Left lung (tissue), 10 donors: ENCODE data around the gene INPP5A. TPM values are rescaled to one million over a fixed set of nuclear protein-coding genes. Genes with fewer than 3 reads are reported as not detected.

Experiments
- ATAC-seq: fragments of 200-7000 bp; cut with Tn5 transposase; one replicate; pipeline ENCODE4 v1.9.1; 2020; ENCODE audit warnings: moderate library complexity
- DNase-seq, 4 donors: peaks; one replicate each; pipeline ENCODE4 v3.0.0-alpha.2; 2013 to 2020
- H3K27ac ChIP-seq, 2 donors: fragments of 200-600 bp; sonication (generic) in 1 of 2; one replicate each; pipeline versions ENCODE4 v1.5.0 to v1.8.0; 2020 to 2021
- H3K27me3 ChIP-seq, 2 donors: fragments of 200-600 bp; sonication (generic) in 1 of 2; one replicate each; pipeline versions ENCODE4 v1.5.0 to v1.8.0; 2020 to 2021
- H3K36me3 ChIP-seq, 2 donors: fragments of 200-600 bp; sonication (generic) in 1 of 2; one replicate each; pipeline versions ENCODE4 v1.5.0 to v1.8.0; 2020 to 2021
- H3K4me1 ChIP-seq, 2 donors: fragments of 200-600 bp; one replicate each; pipeline ENCODE4 v1.8.0; 2021
- H3K4me3 ChIP-seq, 2 donors: fragments of 200-600 bp; sonication (generic) in 1 of 2; one replicate each; pipeline versions ENCODE4 v1.5.0 to v1.8.0; 2020 to 2021; ENCODE audit warnings: mild to moderate bottlenecking in 1 of 2
- H3K9me3 ChIP-seq, 2 donors: fragments of 200-600 bp; sonication (generic) in 1 of 2; one replicate each; pipeline versions ENCODE4 v1.5.0 to v1.8.0; 2020 to 2021
- CTCF ChIP-seq, 2 donors: fragments of 200-600 bp; sonication (generic) in 1 of 2; IDR thresholded peaks; one replicate each; pipeline versions ENCODE4 v1.5.0 to v1.8.0; 2021; ENCODE audit warnings: antibody characterized with exemption in 2 of 2
- intact Hi-C, 2 donors: fragments of 100-400 bp; cut with DNase I; formaldehyde crosslinking; loops; one replicate each; pipeline versions ENCODE4 v1.11.2 to v1.14.2; 2022
- polyA plus RNA-seq, 6 donors: library from polyadenylated mRNA; unstranded; fragments of 120-200 nt; gene quantifications; one replicate each; pipeline ENCODE4 v1.2.1, GENCODE V29; 2013; ENCODE audit not compliant: insufficient read length in 6 of 6
- total RNA-seq, 2 donors: library from RNA; stranded (reverse); fragmentation: NEBNext Ultra II Directional; extraction: Animal tissue kit (Norgen Biotek cat#: 25700); gene quantifications; one replicate each; pipeline ENCODE4 v1.2.1, GENCODE V29; 2021
- donor health status: DM: no; HTN: yes; CAD: no.
- donor health status: DM: no; HTN: no; CAD: no.

INPP5A gene
- total and polyA plus RNA-seq, 8 donors: 32.0 to 44.0 (median 36.8) TPM

- Histone ChIP-seq H3K27ac (no peak overlapping the region), H3K9me3 (no peaks in the 10 kb centered on the region), H3K36me3 (peaks cover 0 to 45% of the 10 kb centered on the region in 2 donors), H3K27me3 (no peaks in the 10 kb centered on the region), H3K4me3 (no peak overlapping the region), H3K4me1 (no peaks in the 10 kb centered on the region)
- ATAC-seq: no peak
- no peak for DNase-seq
- no peak for TF ChIP-seq CTCF (IDR thresholded peaks at IDR 0.05)
- intact Hi-C loops: no loop called here
Measured at GRCh38 chr10:132745971-132746370, 208.4 kb downstream of the INPP5A start.

DNA sequence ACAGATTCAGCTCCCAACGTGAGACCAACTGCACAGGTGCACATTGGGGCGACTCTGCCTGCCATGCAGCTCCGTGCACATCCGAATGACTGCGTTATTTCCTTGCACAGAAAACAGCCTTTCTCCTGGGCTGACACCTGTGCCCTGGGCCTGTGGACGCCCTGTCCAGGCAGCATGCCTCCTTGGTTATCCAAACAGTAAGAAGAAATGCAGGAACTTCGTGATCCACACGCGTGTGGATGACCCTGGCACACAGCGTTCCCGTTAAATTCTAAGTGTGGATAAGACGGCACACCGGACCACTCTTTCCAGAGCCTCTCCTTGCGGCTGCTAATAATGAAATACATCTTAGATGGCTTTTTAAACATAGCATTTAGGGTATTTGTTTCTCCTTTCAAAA, 208.8 kb downstream of the INPP5A start:
- intact Hi-C loops: no loop called here
- H3K36me3 ChIP-seq: peaks cover 0 to 49% of the 10 kb centered on the region in 2 donors

GRCh38 chr10:132746801-132747625, 209.4 kb downstream of the INPP5A start:
- H3K36me3 ChIP-seq: peaks cover 0 to 43% of the 10 kb centered on the region in 2 donors
- H3K27ac ChIP-seq: no peak overlapping the region
- H3K27me3 ChIP-seq: no peaks in the 10 kb centered on the region
- no peak for TF ChIP-seq CTCF (IDR thresholded peaks at IDR 0.05)
- no peaks in the 10 kb centered on the region for H3K9me3 ChIP-seq
- DNase-seq (no peak), ATAC-seq (no peak)
- no peaks in the 10 kb centered on the region for H3K4me1 ChIP-seq
- no peak overlapping the region for H3K4me3 ChIP-seq
- intact Hi-C loops: no loop called here

More for the DNA sequence above, 208.8 kb downstream of the INPP5A start:
- H3K27me3 ChIP-seq: no peaks in the 10 kb centered on the region
- no peak for TF ChIP-seq CTCF (IDR thresholded peaks at IDR 0.05)
- H3K9me3 ChIP-seq: no peaks in the 10 kb centered on the region
- no peak overlapping the region for H3K4me3 ChIP-seq
- H3K4me1 ChIP-seq: no peaks in the 10 kb centered on the region
- no peak for DNase-seq
- no peak for ATAC-seq
- H3K27ac ChIP-seq: no peak overlapping the region

DNA sequence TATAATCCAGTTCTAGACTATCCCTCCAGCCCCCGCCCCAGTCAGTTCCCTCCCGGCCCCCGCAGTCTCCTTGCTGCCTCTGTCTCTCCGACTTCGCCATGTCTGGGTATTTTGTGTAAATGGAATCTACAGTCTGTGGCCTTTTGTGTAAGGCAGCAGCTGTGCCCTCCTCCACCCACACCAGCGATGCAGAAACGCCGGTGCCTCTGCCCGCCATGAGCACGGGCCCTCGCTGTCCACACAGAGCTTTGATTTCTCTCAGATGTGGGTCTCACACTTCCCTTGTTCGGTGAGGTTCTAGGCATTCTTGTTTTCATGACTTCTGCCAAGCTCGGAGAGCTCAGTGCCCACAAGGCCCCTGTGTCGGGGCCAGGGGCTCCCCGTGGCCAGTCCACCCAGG, 210.5 kb downstream of the INPP5A start:
- no peak overlapping the region for H3K4me3 ChIP-seq
- H3K36me3 ChIP-seq: peaks cover 0 to 44% of the 10 kb centered on the region in 2 donors
- no peaks in the 10 kb centered on the region for H3K27me3 ChIP-seq
- no peak for TF ChIP-seq CTCF (IDR thresholded peaks at IDR 0.05)
- H3K27ac ChIP-seq: no peak overlapping the region
- intact Hi-C loops: no loop called here
- H3K9me3 ChIP-seq: no peaks in the 10 kb centered on the region
- ATAC-seq (no peak), DNase-seq (no peak)
- no peaks in the 10 kb centered on the region for H3K4me1 ChIP-seq

DNA sequence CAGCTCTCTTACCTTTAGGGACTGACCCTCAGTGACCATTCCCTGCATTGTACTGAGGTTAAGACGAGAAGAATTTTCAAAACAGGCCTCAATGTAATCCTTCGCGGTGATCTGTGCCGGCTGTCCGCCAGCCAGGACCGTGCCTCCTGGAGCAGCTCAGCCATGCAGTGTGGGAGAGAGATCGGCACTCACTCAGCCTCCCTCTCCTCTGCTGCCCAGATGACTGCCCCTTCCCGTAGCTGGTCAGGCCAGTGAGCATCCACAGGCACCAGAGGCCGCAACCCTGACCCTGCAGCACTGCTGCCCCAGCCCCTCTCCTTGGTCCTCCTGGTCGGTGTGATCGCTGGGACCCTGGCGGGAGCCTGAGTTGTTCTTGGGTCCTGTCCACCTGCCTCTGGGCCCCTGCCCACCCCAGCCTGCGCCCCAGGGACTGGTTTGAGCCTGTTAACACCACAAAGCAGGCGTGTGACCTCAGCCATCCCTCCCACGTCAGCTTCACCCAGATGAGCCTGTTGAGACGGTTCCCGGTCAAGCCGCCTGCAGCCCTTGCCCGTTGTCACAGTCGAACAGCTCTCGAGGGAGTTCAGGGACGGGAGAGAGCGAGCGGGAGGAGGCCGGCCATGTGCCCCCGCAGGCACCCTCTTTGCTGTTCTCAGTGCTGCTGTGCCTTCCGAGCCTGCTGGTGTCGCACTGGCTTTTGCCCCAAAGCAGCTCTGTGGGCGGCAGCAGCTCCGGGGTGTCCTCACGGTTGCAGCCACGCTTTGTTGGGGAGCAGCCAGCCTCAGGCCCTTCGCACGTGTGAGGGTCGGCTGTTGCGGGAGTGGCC, 211.2 kb downstream of the INPP5A start:
- no peak for DNase-seq
- H3K27ac ChIP-seq: no peak overlapping the region

More for the DNA sequence above, 211.2 kb downstream of the INPP5A start:
- Histone ChIP-seq H3K27me3 (no peaks in the 10 kb centered on the region), H3K9me3 (no peaks in the 10 kb centered on the region), H3K4me1 (no peaks in the 10 kb centered on the region), H3K4me3 (no peak overlapping the region), H3K36me3 (peaks cover 0 to 45% of the 10 kb centered on the region in 2 donors)
- no peak for ATAC-seq
- TF ChIP-seq CTCF (IDR thresholded peaks at IDR 0.05): no peak
- intact Hi-C loops: no loop called here
